Hepatocyte (in vitro differentiated cells): ENCODE measurements around the gene SCART1. TPM values are rescaled to one million over a fixed set of nuclear protein-coding genes. Genes with fewer than 3 reads are reported as not detected.

ENCODE experiments used
- DNase-seq: peaks from one replicate; pipeline ENCODE4 v3.0.0-alpha.2; 2016; ENCODE audit warnings: low spot score
- H2AFZ ChIP-seq: fragments of 200-600 bp; sonication (generic); 2 replicates; pipeline ENCODE4 v1.6.0; 2016; ENCODE audit warnings: antibody characterized with exemption, mild to moderate bottlenecking
- H3K27ac ChIP-seq: fragments of 200-600 bp; sonication (generic); 2 replicates; pipeline ENCODE4 v1.5.1; 2016; ENCODE audit warnings: mild to moderate bottlenecking
- H3K27me3 ChIP-seq: fragments of 200-600 bp; sonication (generic); 2 replicates; pipeline ENCODE4 v1.6.1; 2016
- H3K36me3 ChIP-seq: fragments of 200-600 bp; sonication (generic); replicated peaks from 2 replicates; pipeline ENCODE4 v1.5.1; 2016; ENCODE audit warnings: low read depth; ENCODE audit not compliant: insufficient read depth
- H3K4me1 ChIP-seq: fragments of 200-600 bp; sonication (generic); 2 replicates; pipeline ENCODE4 v1.5.1; 2016; ENCODE audit warnings: mild to moderate bottlenecking, moderate library complexity; ENCODE audit not compliant: insufficient read depth
- H3K4me2 ChIP-seq: fragments of 200-600 bp; sonication (generic); 2 replicates; pipeline ENCODE4 v1.6.0; 2016
- H3K4me3 ChIP-seq: fragments of 200-600 bp; sonication (generic); 2 replicates; pipeline ENCODE4 v1.5.1; 2016; ENCODE audit warnings: mild to moderate bottlenecking
- H3K79me2 ChIP-seq: fragments of 200-600 bp; sonication (generic); 2 replicates; pipeline ENCODE4 v1.6.0; 2017; ENCODE audit warnings: mild to moderate bottlenecking
- H3K9me2 ChIP-seq: fragments of 200-600 bp; sonication (generic); replicated peaks from 2 replicates; pipeline ENCODE4 v1.6.0; 2017; ENCODE audit warnings: mild to moderate bottlenecking; ENCODE audit not compliant: insufficient read depth
- H3K9me3 ChIP-seq: fragments of 200-600 bp; sonication (generic); 2 replicates; pipeline ENCODE4 v1.5.1; 2016; ENCODE audit warnings: low read depth, mild to moderate bottlenecking
- H4K20me1 ChIP-seq: fragments of 200-600 bp; sonication (generic); 2 replicates; pipeline ENCODE4 v1.6.0; 2016; ENCODE audit warnings: mild to moderate bottlenecking; ENCODE audit not compliant: insufficient read depth, poor library complexity, severe bottlenecking
- CTCF ChIP-seq: fragments of 200-600 bp; sonication (generic); IDR thresholded peaks from 2 replicates; pipeline ENCODE4 v1.5.1; 2016; ENCODE audit warnings: antibody characterized with exemption, mild to moderate bottlenecking; ENCODE audit not compliant: poor library complexity
- EZH2 ChIP-seq: fragments of 200-600 bp; sonication (generic); IDR thresholded peaks from 2 replicates; pipeline ENCODE4 v1.6.1; 2016; ENCODE audit warnings: antibody characterized with exemption, mild to moderate bottlenecking, borderline replicate concordance
- EZH2phosphoT487 ChIP-seq: fragments of 200-600 bp; sonication (generic); IDR thresholded peaks from one replicate; pipeline ENCODE4 v1.6.1; 2018; ENCODE audit warnings: antibody characterized with exemption, mild to moderate bottlenecking, low read depth, moderate library complexity; ENCODE audit not compliant: unreplicated experiment, severe bottlenecking
- WGBS: methylation state at CpG from one replicate; pipeline ENCODE4 v1.1.6; 2016; ENCODE audit warnings: low lambda C conversion rate; ENCODE audit errors: missing lambda C conversion rate; 5-methylcytosine and 5-hydroxymethylcytosine counted together
- polyA plus RNA-seq: library from polyadenylated mRNA; unstranded; fragments of >200 nt; fragmentation: Nextera tagmentation; extraction: Ambion mirVana; gene quantifications from 2 replicates; pipeline ENCODE4 v1.2.1, GENCODE V29; 2016
- total RNA-seq: library from RNA; depleted of rRNA; stranded (reverse); fragments of >200 nt; gene quantifications from 2 replicates; pipeline ENCODE4 v1.2.3, GENCODE V29; 2014

Gene SCART1
- total and polyA plus RNA-seq, 2 experiments from 2014 or later: 0.63 to 1.00 TPM

- H3K4me1 ChIP-seq: no peaks in the 10 kb centered on the region
- no peak overlapping the region for H3K27ac ChIP-seq
- H3K36me3 ChIP-seq: no peaks in the 10 kb centered on the region
- no peaks in the 10 kb centered on the region for H3K79me2 ChIP-seq
- no peak overlapping the region for H2AFZ ChIP-seq
- H3K27me3 ChIP-seq: no peaks in the 10 kb centered on the region
- H3K9me3 ChIP-seq: no peaks in the 10 kb centered on the region
- no peak overlapping the region for H3K4me3 ChIP-seq
- no peaks in the 10 kb centered on the region for H4K20me1 ChIP-seq
- no peak for DNase-seq
- WGBS: 86% methylated on average over 42 of the region's 46 CpGs
- TF ChIP-seq EZH2: no peak
- TF ChIP-seq CTCF: no peak
- TF ChIP-seq EZH2phosphoT487: no peak
- no peak overlapping the region for H3K4me2 ChIP-seq
- H3K9me2 ChIP-seq: no peaks in the 10 kb centered on the region
Measured at GRCh38 chr10:133456041-133456951, 2.6 kb downstream of the SCART1 start.

GRCh38 chr10:133457100-133457841 lies 3.5 kb downstream of the SCART1 start:
- 85% methylated on average over 26 of the region's 34 CpGs for WGBS
- H3K36me3 ChIP-seq: no peaks in the 10 kb centered on the region
- H2AFZ ChIP-seq: no peak overlapping the region
- H3K4me2 ChIP-seq: no peak overlapping the region
- no peak overlapping the region for H3K4me3 ChIP-seq
- no peaks in the 10 kb centered on the region for H3K9me3 ChIP-seq
- no peaks in the 10 kb centered on the region for H3K79me2 ChIP-seq
- TF ChIP-seq EZH2phosphoT487: no peak
- no peak for TF ChIP-seq EZH2
- TF ChIP-seq CTCF: no peak
- no peaks in the 10 kb centered on the region for H3K9me2 ChIP-seq
- no peaks in the 10 kb centered on the region for H3K27me3 ChIP-seq
- no peak overlapping the region for H3K27ac ChIP-seq
- no peaks in the 10 kb centered on the region for H3K4me1 ChIP-seq
- no peaks in the 10 kb centered on the region for H4K20me1 ChIP-seq
- no peak for DNase-seq

- Histone ChIP-seq H4K20me1 (no peaks in the 10 kb centered on the region), H3K27ac (no peak overlapping the region), H3K79me2 (no peaks in the 10 kb centered on the region), H2AFZ (no peak overlapping the region), H3K4me2 (no peak overlapping the region), H3K36me3 (no peaks in the 10 kb centered on the region), H3K9me2 (no peaks in the 10 kb centered on the region), H3K9me3 (no peaks in the 10 kb centered on the region), H3K4me3 (no peak overlapping the region), H3K4me1 (no peaks in the 10 kb centered on the region), H3K27me3 (no peaks in the 10 kb centered on the region)
- no peak for DNase-seq
- TF ChIP-seq CTCF (no peak), EZH2 (no peak), EZH2phosphoT487 (no peak)
- 89% methylated on average over 40 of the region's 40 CpGs for WGBS
Measured at GRCh38 chr10:133458021-133458709, 4.4 kb downstream of the SCART1 start.
